HepG2 (cell line): ENCODE data around the gene MYO1B. TPM values are rescaled to one million over a fixed set of nuclear protein-coding genes. Genes with fewer than 3 reads are reported as not detected.

Experiments
- NR2F6 ChIP-seq, 2 experiments: IDR thresholded peaks; 2 replicates each; pipeline ENCODE4 v1.6.1; 2016; ENCODE audit warnings: antibody characterized with exemption in 1 of 2, mild to moderate bottlenecking in 1 of 2
- TARDBP ChIP-seq: sonication (generic); formaldehyde crosslinking; IDR thresholded peaks from 2 replicates; pipeline ENCODE4 v1.8.0; 2022; ENCODE audit warnings: mild to moderate bottlenecking, missing genetic modification reagents
- polyA plus RNA-seq, 8 experiments: library from polyadenylated mRNA; depleted of rRNA in 3 of 8; stranded (reverse) in 7 of 8; unstranded in 1 of 8; fragments of >200 nt; fragmentation: Illumina TruSeq in 4 of 8; extraction: Trizol in 4 of 8; gene quantifications; 2 replicates each; pipeline versions ENCODE4 v1.2.1 to v1.2.3, GENCODE V29; 2011 to 2016; ENCODE audit warnings: low read depth in 4 of 8, missing spikeins in 1 of 8, mixed read lengths in 1 of 8; ENCODE audit not compliant: insufficient read depth in 1 of 8
- total RNA-seq, 5 experiments: library from RNA; depleted of rRNA; stranded (reverse); fragments of >200 nt; fragmentation: Illumina TruSeq; extraction: Trizol; gene quantifications; 2 replicates each; pipeline ENCODE4 v1.2.3, GENCODE V29; 2016; ENCODE audit warnings: low read depth in 1 of 5
- TF ChIP-seq, protein P1 (sequence below), 2 experiments: sonication (generic) in 1 of 2; formaldehyde crosslinking in 1 of 2; IDR thresholded peaks; 2 replicates each; pipeline versions ENCODE4 v1.6.1 to v1.9.0; 2014 to 2022; ENCODE audit warnings: antibody characterized with exemption in 1 of 2, borderline replicate concordance in 1 of 2, inconsistent platforms in 1 of 2, low read depth in 1 of 2, missing genetic modification reagents in 1 of 2
- TF ChIP-seq, protein P2 (sequence below): sonication (generic); formaldehyde crosslinking; conservative IDR thresholded peaks from 2 replicates; pipeline ENCODE4 v1.4.0; 2020; ENCODE audit warnings: missing genetic modification reagents
- TF ChIP-seq, protein P3 (sequence below): sonication (generic); formaldehyde crosslinking; IDR thresholded peaks from 2 replicates; pipeline ENCODE4 v1.4.0; 2020; ENCODE audit warnings: missing genetic modification reagents
- TF ChIP-seq, protein P4 (sequence below): sonication (generic); formaldehyde crosslinking; IDR thresholded peaks from 2 replicates; pipeline ENCODE4 v1.4.0; 2020; ENCODE audit warnings: missing genetic modification reagents, borderline replicate concordance

MYO1B gene
- total and polyA plus RNA-seq, 2 of the 13 experiments (the other 11 are each of a cell fraction or from before 2014, with no cell fraction given), result 36.9 to 89.8 TPM

DNA sequence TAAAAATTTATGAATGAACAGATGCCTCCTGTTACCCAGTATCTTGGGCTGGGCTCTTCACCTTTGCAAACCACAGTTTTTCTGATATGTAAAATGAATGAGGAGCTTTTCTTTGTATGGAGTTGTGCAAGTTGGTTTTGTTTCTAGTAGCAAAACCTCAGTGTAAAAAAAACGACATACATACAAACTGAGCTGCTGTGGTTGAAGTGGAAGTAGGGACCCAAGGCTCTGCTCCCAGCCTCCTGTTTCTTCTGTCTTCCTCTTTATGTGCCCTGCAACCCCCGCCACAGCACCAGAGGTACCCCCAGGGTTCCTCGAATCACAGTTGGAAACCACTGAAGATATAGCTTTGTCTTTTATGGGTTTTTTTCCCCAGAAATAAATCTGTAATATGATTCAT is 118.1 kb downstream of the MYO1B start (continued):
- TF ChIP-seq, protein P1, sequence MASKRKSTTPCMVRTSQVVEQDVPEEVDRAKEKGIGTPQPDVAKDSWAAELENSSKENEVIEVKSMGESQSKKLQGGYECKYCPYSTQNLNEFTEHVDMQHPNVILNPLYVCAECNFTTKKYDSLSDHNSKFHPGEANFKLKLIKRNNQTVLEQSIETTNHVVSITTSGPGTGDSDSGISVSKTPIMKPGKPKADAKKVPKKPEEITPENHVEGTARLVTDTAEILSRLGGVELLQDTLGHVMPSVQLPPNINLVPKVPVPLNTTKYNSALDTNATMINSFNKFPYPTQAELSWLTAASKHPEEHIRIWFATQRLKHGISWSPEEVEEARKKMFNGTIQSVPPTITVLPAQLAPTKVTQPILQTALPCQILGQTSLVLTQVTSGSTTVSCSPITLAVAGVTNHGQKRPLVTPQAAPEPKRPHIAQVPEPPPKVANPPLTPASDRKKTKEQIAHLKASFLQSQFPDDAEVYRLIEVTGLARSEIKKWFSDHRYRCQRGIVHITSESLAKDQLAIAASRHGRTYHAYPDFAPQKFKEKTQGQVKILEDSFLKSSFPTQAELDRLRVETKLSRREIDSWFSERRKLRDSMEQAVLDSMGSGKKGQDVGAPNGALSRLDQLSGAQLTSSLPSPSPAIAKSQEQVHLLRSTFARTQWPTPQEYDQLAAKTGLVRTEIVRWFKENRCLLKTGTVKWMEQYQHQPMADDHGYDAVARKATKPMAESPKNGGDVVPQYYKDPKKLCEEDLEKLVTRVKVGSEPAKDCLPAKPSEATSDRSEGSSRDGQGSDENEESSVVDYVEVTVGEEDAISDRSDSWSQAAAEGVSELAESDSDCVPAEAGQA (IDR thresholded peaks at IDR 0.05; ENCODE audit: low read depth), result no peak
- TF ChIP-seq, protein P1 (CRISPR knock-in tag; IDR thresholded peaks at IDR 0.05; ENCODE audit: borderline replicate concordance), result no peak
- TF ChIP-seq, protein P2, sequence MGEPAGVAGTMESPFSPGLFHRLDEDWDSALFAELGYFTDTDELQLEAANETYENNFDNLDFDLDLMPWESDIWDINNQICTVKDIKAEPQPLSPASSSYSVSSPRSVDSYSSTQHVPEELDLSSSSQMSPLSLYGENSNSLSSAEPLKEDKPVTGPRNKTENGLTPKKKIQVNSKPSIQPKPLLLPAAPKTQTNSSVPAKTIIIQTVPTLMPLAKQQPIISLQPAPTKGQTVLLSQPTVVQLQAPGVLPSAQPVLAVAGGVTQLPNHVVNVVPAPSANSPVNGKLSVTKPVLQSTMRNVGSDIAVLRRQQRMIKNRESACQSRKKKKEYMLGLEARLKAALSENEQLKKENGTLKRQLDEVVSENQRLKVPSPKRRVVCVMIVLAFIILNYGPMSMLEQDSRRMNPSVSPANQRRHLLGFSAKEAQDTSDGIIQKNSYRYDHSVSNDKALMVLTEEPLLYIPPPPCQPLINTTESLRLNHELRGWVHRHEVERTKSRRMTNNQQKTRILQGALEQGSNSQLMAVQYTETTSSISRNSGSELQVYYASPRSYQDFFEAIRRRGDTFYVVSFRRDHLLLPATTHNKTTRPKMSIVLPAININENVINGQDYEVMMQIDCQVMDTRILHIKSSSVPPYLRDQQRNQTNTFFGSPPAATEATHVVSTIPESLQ (CRISPR knock-in tag), result no peak
- no peak for TF ChIP-seq TARDBP (CRISPR knock-in tag)
- TF ChIP-seq NR2F6 (IDR thresholded peaks at IDR 0.05), result no peak
- TF ChIP-seq NR2F6 (CRISPR knock-in tag; IDR thresholded peaks at IDR 0.05), result no peak
- TF ChIP-seq, protein P3, sequence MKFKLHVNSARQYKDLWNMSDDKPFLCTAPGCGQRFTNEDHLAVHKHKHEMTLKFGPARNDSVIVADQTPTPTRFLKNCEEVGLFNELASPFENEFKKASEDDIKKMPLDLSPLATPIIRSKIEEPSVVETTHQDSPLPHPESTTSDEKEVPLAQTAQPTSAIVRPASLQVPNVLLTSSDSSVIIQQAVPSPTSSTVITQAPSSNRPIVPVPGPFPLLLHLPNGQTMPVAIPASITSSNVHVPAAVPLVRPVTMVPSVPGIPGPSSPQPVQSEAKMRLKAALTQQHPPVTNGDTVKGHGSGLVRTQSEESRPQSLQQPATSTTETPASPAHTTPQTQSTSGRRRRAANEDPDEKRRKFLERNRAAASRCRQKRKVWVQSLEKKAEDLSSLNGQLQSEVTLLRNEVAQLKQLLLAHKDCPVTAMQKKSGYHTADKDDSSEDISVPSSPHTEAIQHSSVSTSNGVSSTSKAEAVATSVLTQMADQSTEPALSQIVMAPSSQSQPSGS (CRISPR knock-in tag), result no peak
- TF ChIP-seq, protein P4, sequence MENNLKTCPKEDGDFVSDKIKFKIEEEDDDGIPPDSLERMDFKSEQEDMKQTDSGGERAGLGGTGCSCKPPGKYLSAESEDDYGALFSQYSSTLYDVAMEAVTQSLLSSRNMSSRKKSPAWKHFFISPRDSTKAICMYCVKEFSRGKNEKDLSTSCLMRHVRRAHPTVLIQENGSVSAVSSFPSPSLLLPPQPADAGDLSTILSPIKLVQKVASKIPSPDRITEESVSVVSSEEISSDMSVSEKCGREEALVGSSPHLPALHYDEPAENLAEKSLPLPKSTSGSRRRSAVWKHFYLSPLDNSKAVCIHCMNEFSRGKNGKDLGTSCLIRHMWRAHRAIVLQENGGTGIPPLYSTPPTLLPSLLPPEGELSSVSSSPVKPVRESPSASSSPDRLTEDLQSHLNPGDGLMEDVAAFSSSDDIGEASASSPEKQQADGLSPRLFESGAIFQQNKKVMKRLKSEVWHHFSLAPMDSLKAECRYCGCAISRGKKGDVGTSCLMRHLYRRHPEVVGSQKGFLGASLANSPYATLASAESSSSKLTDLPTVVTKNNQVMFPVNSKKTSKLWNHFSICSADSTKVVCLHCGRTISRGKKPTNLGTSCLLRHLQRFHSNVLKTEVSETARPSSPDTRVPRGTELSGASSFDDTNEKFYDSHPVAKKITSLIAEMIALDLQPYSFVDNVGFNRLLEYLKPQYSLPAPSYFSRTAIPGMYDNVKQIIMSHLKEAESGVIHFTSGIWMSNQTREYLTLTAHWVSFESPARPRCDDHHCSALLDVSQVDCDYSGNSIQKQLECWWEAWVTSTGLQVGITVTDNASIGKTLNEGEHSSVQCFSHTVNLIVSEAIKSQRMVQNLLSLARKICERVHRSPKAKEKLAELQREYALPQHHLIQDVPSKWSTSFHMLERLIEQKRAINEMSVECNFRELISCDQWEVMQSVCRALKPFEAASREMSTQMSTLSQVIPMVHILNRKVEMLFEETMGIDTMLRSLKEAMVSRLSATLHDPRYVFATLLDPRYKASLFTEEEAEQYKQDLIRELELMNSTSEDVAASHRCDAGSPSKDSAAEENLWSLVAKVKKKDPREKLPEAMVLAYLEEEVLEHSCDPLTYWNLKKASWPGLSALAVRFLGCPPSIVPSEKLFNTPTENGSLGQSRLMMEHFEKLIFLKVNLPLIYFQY (CRISPR knock-in tag), result no peak
- TF ChIP-seq, all 625 proteins: peak for 0
